Lower leg skin (tissue), 3 donors: Measurements from ENCODE around the gene ARID5A.

Experiments
- POLR2A ChIP-seq, 2 donors: fragments of 450-650 bp; IDR thresholded peaks; one replicate each; pipeline ENCODE4 v1.6.1; 2016 to 2017; ENCODE audit warnings: antibody characterized with exemption in 2 of 2, mild to moderate bottlenecking in 1 of 2, moderate library complexity in 1 of 2
- TF ChIP-seq, protein P1 (sequence below), 3 donors: fragments of 450-650 bp; IDR thresholded peaks; one replicate each; pipeline ENCODE4 v1.5.1; 2016; ENCODE audit warnings: antibody characterized with exemption in 3 of 3, mild to moderate bottlenecking in 3 of 3, moderate library complexity in 2 of 3

DNA sequence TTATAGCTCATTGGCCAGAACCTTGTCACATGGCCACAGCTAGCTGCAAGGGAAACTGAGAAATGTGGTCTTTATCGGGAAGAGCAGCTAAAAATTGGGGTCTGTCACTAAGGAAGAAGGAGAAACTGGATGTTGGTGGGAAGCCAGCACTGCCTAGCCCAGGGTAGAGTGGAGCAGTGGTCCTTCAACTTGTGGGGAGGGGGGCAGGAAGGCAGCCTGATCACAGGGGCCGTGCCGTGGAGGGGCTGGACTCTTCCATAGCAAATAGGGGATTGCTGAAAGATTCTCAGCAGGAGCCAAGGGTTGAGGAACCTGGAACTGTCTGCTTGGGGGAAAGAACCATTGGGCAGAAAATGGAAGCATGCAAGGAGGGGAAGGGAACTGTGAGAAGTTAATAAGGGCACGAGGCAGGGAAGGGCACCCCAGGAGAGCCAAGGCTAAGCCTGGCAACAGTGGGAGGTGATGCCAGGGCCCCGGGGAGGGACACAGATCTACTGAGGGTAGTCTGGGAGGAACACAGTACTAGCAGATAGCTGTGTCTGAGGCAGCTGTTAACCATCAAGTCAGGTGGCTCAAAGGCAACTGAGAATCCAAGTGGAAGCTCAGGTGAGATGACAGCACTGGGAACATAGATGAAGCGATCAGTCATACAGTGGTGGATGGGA is 25.5 kb upstream of the ARID5A start:
- no peak for TF ChIP-seq POLR2A (IDR thresholded peaks at IDR 0.05)
- TF ChIP-seq, protein P1, sequence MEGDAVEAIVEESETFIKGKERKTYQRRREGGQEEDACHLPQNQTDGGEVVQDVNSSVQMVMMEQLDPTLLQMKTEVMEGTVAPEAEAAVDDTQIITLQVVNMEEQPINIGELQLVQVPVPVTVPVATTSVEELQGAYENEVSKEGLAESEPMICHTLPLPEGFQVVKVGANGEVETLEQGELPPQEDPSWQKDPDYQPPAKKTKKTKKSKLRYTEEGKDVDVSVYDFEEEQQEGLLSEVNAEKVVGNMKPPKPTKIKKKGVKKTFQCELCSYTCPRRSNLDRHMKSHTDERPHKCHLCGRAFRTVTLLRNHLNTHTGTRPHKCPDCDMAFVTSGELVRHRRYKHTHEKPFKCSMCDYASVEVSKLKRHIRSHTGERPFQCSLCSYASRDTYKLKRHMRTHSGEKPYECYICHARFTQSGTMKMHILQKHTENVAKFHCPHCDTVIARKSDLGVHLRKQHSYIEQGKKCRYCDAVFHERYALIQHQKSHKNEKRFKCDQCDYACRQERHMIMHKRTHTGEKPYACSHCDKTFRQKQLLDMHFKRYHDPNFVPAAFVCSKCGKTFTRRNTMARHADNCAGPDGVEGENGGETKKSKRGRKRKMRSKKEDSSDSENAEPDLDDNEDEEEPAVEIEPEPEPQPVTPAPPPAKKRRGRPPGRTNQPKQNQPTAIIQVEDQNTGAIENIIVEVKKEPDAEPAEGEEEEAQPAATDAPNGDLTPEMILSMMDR (IDR thresholded peaks at IDR 0.05) = no peak
